ENCODE measurements around the gene LPIN2.
"Not testable (repeated sequence)": the region's sequence is repeated elsewhere in the genome, so short reads cannot be mapped to it uniquely, and the experiment has no call there.

Gene LPIN2

DNA sequence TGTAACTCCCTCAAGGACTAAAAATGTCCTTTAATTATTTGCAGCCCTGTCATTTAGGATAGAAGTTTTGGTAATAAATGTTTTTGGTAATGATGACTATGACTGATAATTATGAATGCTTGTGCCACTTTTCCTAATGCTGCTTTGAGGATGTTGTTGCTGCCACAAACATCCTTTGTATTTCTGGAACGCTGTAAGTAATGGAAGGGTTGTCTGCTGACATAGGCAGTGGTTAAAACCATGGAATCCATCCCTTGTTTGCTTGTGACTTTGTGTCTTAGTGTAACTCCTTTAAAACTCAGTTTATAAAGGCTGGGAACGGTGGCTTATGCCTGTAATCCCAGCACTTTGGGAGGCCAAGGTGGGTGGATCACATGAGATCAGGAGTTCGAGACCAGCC, 19.8 kb upstream of the LPIN2 start:
- H3K36me3 Mint-ChIP-seq = no peaks in the 10 kb centered on the region
- peaks cover 9% of the 10 kb centered on the region for H3K4me1 Mint-ChIP-seq
- no peak overlapping the region for H3K4me3 Mint-ChIP-seq
- ATAC-seq (ENCODE audit: low read depth) = no peak
- H3K9me3 Mint-ChIP-seq = no peaks in the 10 kb centered on the region
- DNase-seq (ENCODE audit: low spot score in 2 of 2) = no peak
- H3K27me3 Mint-ChIP-seq = no peaks in the 10 kb centered on the region
- H3K27ac Mint-ChIP-seq = no peak overlapping the region

DNA sequence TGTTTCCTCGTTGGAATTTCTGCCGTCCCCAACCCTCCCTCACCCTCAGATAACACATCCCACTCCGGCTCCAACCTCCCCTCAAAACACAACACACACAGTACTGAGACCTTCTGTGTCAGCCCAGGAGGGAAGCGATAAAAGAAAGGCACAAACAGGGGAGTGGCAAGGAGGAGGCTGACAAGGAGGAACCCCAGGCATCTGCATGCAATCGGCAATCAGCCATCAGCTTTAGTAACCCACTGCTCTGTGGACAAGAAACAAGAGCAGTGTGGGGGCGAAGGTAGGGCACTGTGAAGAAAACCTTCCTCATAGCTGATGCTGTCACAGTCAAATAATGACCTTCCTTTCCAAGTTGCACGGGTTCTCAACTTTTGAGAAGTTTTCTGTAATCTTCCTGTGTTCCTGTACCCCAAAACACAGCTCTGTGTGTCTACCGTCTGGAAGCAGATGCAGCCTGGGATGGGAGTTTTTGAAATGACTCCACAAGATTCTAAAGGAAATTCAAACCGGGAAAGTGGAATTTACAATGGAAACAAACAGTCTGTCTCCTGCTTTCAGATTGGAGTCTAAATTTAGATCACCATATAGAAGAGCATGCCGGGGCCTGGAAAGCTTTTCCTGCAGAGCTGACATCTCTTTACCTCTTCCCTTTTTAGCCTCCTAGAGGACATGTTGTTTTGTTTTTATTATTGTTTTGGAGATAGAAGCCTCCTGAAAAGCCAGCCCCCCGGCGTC, 16.4 kb upstream of the LPIN2 start:
- ATAC-seq (ENCODE audit: low read depth) (no peak), DNase-seq (ENCODE audit: low spot score in 2 of 2) (no peak)
- Mint-ChIP-seq H3K27ac (no peak overlapping the region), H3K4me1 (peaks cover 5% of the 10 kb centered on the region), H3K9me3 (no peaks in the 10 kb centered on the region), H3K4me3 (no peak overlapping the region), H3K36me3 (no peaks in the 10 kb centered on the region), H3K27me3 (no peaks in the 10 kb centered on the region)

DNA sequence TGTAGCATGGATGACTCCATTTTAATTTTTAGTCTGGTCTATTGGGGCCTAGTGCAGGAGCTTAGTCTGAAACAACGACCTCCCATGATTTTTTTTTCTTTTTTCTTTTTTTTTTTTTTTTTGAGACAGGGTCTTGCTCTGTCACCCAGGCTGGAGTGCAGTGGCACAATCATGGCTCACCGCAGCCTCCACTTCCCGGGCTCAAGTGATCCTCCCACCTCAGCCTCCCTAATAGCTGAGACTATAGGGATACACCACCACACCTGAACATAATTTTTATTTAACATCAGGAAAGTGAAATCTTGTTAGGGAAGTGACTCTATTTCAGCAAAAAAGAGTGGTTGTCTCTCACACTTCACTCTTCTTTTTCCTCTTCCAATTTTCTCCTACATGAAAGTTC, 15.2 kb upstream of the LPIN2 start:
- DNase-seq (ENCODE audit: low spot score in 2 of 2); H3K4me1 Mint-ChIP-seq; H3K27ac Mint-ChIP-seq; H3K36me3 Mint-ChIP-seq; H3K27me3 Mint-ChIP-seq; H3K9me3 Mint-ChIP-seq; ATAC-seq (ENCODE audit: low read depth); H3K4me3 Mint-ChIP-seq: not testable (repeated sequence)

DNA sequence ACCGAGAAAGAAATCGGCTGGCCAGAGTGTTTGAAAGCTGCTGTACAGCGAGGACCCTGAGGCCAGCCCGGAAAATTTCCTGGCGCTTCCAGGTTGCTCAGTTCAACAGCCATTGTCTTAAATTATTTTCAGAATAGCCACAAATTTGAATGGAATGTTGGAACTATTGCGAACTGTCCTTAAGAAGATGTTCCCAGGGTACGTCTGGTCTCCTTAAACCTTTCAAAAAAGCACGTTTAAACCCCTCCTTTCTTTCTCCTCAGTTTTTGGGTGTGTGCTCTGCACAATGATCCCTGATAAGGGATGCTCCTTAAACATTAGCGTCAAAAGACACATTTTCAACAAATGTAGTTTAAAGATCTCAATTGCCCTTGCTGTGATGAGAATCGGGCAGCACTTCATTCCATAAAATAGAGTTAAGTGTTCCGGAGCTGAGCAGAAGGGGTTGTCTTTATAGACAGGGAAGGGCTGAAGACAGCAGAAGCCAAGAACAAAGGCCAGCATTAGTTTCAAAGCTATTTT, 14.5 kb upstream of the LPIN2 start:
- H3K4me1 Mint-ChIP-seq = peaks cover 5% of the 10 kb centered on the region
- ATAC-seq (ENCODE audit: low read depth) = no peak
- DNase-seq (ENCODE audit: low spot score in 2 of 2) = no peak
- H3K36me3 Mint-ChIP-seq = no peaks in the 10 kb centered on the region
- peaks cover 4% of the 10 kb centered on the region for H3K9me3 Mint-ChIP-seq
- no peak overlapping the region for H3K4me3 Mint-ChIP-seq
- no peak overlapping the region for H3K27ac Mint-ChIP-seq
- H3K27me3 Mint-ChIP-seq = no peaks in the 10 kb centered on the region

DNA sequence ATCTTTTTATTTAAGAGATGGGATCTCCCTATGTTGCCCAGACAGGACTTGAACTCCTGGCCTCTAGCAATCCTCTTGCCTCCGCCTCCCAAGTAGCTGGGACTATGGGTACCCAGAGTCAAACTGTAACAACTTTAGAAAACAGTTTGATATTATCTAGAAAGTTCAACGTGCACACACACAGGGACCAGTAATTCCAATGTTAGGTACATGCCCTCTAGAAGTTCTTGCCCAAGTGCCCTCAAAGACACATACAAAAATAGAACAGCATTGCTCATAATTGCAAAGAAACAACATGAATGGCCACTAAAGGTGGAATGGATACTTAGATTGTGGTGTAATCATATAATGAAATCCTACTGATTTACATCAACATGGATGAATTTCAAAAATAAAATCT, 12.6 kb upstream of the LPIN2 start:
- H3K4me3 Mint-ChIP-seq = no peak overlapping the region

DNA sequence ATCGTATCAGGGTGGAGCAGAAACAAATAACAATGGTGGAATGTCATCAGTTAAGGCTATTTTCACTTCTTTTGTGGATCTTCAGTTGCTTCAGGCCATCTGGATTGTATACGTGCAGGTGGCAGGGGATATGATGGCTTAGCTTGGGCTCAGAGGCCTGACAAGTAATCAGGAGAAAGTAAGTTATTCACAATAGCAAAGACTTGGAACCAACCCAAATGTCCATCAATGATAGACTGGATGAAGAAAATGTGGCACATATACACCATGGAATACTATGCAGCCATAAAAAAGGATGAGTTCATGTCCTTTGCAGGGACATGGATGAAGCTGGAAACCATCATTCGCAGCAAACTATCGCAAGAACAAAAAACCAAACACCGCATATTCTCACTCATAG, 10.7 kb upstream of the LPIN2 start:
- not testable (repeated sequence) for H3K4me1 Mint-ChIP-seq; H3K9me3 Mint-ChIP-seq; H3K27me3 Mint-ChIP-seq; DNase-seq (ENCODE audit: low spot score in 2 of 2); ATAC-seq (ENCODE audit: low read depth); H3K36me3 Mint-ChIP-seq; H3K27ac Mint-ChIP-seq; H3K4me3 Mint-ChIP-seq

More for the DNA sequence above, 12.6 kb upstream of the LPIN2 start:
- Mint-ChIP-seq H3K36me3 (no peaks in the 10 kb centered on the region), H3K4me1 (no peaks in the 10 kb centered on the region), H3K9me3 (peaks cover 4% of the 10 kb centered on the region), H3K27me3 (no peaks in the 10 kb centered on the region), H3K27ac (peak overlapping the region; percentile 18)
- DNase-seq (ENCODE audit: low spot score in 2 of 2) (no peak), ATAC-seq (ENCODE audit: low read depth) (no peak)

DNA sequence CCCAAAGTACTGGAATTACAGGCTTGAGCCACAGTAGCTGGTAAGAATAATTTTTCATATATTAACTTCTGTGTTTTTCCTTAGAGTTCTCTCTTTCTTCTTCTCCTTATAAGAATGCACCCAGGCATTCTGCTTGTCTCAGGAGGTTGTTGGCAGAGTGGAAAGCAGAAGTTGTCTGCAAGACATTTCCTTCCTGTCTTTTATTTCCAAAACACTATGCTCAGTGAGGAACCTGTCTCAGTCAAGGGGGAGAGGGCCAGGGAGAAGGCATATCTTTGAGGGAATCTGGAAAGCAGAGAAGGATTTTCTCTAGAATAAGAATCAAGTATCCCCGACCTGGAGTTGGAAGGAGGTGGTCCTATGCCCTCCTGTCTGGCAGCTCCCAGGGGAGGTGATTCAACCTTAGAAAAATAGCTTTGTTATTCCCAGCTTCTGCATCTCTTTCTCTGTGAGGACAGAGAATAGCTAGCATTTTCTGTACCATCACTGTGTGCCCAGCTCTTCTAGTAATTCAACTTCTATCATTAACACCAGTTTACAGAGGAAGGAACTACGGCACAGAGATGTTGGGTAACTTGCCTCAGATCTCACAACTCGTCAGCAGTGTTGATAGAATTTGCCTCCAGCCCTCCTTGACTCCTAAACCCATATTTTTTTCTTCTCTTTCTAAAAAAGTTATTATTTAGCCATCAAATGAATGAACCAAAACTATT, 3.8 kb upstream of the LPIN2 start:
- peak; percentile 15 for ATAC-seq (ENCODE audit: low read depth)
- Mint-ChIP-seq H3K9me3 (no peaks in the 10 kb centered on the region), H3K27ac (peak overlapping the region; percentile 87), H3K4me3 (peak overlapping the region; percentile 52), H3K27me3 (no peaks in the 10 kb centered on the region), H3K36me3 (no peaks in the 10 kb centered on the region), H3K4me1 (peaks cover 29% of the 10 kb centered on the region)
- DNase-seq (ENCODE audit: low spot score in 2 of 2) = peak in 1 of 2 donors; percentile 23

DNA sequence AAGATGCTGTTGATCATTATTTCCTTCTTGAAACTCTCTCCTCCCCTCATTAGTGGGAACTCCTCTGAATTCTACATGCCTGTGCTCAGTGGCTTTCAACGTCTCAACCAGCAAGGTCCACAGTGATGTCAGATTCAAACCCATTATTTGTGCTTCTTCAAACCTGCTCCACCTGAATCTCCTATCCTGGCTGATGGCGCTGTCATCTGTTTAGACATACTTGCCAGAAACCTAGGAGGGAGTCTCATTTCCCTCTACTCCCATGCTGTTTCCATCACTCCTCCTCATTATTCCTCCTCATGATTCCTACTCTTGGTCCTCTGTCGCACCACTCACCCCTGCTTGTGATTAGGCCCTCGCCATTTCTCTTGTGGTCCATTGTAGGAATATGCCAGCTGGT, 2.9 kb upstream of the LPIN2 start:
- no peak for DNase-seq (ENCODE audit: low spot score in 2 of 2)
- no peaks in the 10 kb centered on the region for H3K9me3 Mint-ChIP-seq
- peak overlapping the region; percentile 52 for H3K4me3 Mint-ChIP-seq
- H3K27me3 Mint-ChIP-seq = no peaks in the 10 kb centered on the region
- peaks cover 32% of the 10 kb centered on the region for H3K4me1 Mint-ChIP-seq
- H3K36me3 Mint-ChIP-seq = no peaks in the 10 kb centered on the region
- ATAC-seq (ENCODE audit: low read depth) = no peak
- H3K27ac Mint-ChIP-seq = peak overlapping the region; percentile 87

DNA sequence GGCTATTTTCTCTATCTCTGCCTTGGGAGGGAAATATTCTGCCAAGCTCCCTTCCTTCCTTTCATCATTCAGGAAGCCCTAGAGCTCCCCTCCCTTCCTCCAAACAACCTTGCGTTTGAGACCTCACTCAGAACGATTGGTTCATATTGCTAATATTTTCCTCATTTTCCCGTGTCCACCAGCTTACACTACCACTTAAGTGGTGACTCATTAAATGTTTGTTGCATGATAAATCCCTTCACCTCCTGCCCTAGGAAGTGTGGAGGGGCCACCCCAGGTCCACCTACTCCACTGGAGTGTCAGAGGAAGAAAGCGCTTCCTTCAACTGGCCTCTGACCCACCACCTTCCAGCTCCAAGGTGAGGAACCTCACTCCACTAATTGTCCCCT, 2.3 kb upstream of the LPIN2 start:
- no peaks in the 10 kb centered on the region for H3K9me3 Mint-ChIP-seq
- peak overlapping the region; percentile 87 for H3K27ac Mint-ChIP-seq
- DNase-seq (ENCODE audit: low spot score in 2 of 2) (no peak), ATAC-seq (ENCODE audit: low read depth) (no peak)
- H3K4me1 Mint-ChIP-seq = peaks cover 33% of the 10 kb centered on the region
- no peaks in the 10 kb centered on the region for H3K27me3 Mint-ChIP-seq
- no peaks in the 10 kb centered on the region for H3K36me3 Mint-ChIP-seq
- peak overlapping the region; percentile 37 for H3K4me3 Mint-ChIP-seq

DNA sequence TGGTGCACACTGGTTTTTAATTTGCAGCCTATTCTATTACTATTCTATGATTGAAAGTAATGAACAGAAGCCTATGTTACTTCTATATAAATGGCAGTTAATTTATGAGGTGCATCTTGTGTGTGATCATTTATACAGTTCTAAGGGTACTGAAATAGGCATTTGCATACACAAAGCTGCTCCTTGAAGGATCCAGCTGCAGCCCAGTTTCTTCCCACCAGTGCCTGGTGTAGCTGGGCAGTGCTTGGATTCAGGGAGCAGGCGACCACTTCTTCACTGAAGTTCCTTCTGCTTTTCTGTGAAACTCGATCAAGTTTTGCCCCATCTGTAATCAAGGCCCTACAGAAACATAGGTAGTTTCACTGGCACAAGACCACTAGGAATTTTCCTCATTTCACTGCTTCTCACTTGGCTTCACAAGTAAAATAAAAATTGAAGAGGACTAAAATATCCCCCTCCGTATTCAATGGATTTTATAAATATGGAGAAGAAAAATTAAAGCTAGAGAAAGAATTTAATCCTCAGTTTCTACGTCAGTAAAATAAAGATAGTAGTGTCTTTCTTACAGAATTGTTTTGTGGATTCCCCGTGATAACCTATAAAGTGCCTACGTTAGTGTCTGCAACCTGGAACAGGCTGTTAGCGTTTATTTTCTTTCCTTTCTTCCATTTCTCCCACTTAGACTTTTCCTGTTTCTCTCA, 1.7 kb upstream of the LPIN2 start:
- H3K27ac Mint-ChIP-seq = peak overlapping the region; percentile 87
- DNase-seq (ENCODE audit: low spot score in 2 of 2) (no peak), ATAC-seq (ENCODE audit: low read depth) (no peak)
- H3K4me1 Mint-ChIP-seq = peaks cover 34% of the 10 kb centered on the region
- H3K27me3 Mint-ChIP-seq = no peaks in the 10 kb centered on the region
- no peaks in the 10 kb centered on the region for H3K36me3 Mint-ChIP-seq
- no peaks in the 10 kb centered on the region for H3K9me3 Mint-ChIP-seq
- peak overlapping the region; percentile 37 for H3K4me3 Mint-ChIP-seq

DNA sequence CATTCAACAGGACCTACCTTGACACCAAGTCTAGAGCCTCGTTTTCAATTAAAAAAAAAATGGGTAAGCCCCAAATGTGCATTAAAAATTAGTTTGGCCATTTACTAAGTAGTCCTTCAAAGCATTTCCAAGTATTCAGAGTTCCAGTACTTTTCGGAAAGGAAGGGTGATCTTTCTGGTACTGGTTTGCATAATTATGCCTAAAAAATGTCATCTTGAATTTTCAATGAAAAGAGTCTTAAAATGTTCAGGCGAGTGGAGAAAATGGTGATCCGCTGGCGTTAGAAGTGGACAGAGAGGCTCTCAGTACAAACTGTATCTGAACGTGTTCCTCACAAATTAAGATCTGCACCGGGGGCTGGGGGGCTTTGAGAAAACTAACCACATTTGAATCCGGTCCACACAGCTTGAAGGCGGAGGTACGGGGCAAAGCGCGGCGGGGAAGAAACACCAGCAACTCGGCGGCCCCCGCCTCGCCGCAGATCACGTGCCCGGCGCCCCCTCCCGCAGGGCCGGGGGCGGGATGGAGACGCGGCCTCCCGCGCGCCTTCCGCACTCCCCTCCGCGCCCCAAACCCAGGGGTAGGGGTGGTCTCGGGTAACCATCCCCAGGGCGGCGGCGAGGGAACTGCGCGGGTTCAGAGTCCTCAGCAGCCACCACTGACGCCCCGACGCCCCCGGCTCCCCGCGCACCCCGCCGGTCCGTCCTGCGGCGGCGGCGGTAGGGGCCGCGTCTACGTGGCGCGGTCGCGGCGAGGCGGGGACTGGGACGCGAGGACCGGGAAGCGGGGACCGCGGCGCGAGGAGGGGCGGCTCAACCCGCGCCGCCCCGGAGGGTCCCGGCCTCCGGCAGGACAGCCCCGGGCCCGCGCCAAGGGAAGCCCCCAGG, 564 bp downstream of the LPIN2 start:
- Mint-ChIP-seq H3K4me1 (peaks cover 31% of the 10 kb centered on the region), H3K36me3 (peaks cover 2% of the 10 kb centered on the region), H3K9me3 (no peaks in the 10 kb centered on the region), H3K27ac (peak overlapping the region; percentile 77), H3K27me3 (no peaks in the 10 kb centered on the region), H3K4me3 (peak overlapping the region; percentile 89)
- ATAC-seq (ENCODE audit: low read depth) (peak; percentile 25), DNase-seq (ENCODE audit: low spot score in 2 of 2) (peak in 1 of 2 donors; percentile 9)

DNA sequence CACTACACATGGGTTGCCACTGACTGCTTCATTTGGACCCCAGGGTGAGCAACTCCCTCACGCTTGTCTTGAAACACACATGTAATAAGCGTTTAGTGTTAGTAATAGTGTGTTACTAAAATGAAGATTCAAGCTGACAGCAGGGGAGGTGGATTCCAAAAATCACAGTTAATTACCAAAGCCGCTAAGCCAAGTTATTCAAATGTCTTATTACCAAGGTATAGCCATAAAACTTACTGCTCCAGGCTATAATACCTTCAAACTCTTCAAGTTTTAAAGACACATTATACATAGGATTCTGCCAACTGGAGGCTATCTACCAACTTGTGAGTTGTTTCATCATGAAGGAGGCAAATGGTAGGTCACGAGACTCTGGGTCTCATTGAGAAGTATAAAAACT, 2.9 kb downstream of the LPIN2 start:
- Mint-ChIP-seq H3K4me3 (no peak overlapping the region), H3K36me3 (peaks cover 6% of the 10 kb centered on the region), H3K4me1 (peaks cover 12% of the 10 kb centered on the region), H3K9me3 (no peaks in the 10 kb centered on the region), H3K27me3 (no peaks in the 10 kb centered on the region), H3K27ac (no peak overlapping the region)
- DNase-seq (ENCODE audit: low spot score in 2 of 2) (no peak), ATAC-seq (ENCODE audit: low read depth) (no peak)

DNA sequence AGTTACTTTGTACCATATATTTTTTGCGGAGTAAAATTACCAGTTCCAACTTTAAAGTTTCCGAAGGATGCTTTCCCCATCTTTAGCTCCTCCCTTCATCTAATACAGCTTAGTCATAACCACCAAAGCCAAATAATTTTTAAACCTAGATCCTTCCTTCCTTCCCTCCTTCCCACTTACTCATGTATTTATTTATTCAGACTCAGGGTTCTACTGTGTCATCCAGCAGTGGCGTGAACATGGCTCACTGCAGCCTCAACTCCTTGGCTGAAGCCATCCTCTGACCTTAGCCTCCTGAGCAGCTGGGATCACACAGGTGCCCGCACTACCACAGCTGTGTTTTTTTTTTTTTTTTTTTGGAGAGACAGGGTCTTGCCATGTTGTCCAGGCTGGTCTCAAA, 4.4 kb downstream of the LPIN2 start:
- Mint-ChIP-seq H3K27ac (no peak overlapping the region), H3K36me3 (peaks cover 11% of the 10 kb centered on the region), H3K27me3 (no peaks in the 10 kb centered on the region), H3K4me1 (peaks cover 9% of the 10 kb centered on the region), H3K9me3 (no peaks in the 10 kb centered on the region), H3K4me3 (no peak overlapping the region)
- ATAC-seq (ENCODE audit: low read depth) (no peak), DNase-seq (ENCODE audit: low spot score in 2 of 2) (no peak)

Measured in memory B cell (primary cell).